Muscle of leg (tissue), 16 donors: ENCODE results near the gene RNASE4. TPM values are rescaled to one million over a fixed set of nuclear protein-coding genes. Genes with fewer than 3 reads are reported as not detected.
"Not testable (repeated sequence)": the region's sequence is repeated elsewhere in the genome, so short reads cannot be mapped to it uniquely, and the experiment has no call there.

Experiments
- DNase-seq: peaks from one replicate; pipeline ENCODE4 v3.0.0; 2013
- H3K27ac ChIP-seq: one replicate; pipeline ENCODE4 v1.5.1; 2013; ENCODE audit warnings: mild to moderate bottlenecking, low read length, control low read depth
- H3K27me3 ChIP-seq: one replicate; pipeline ENCODE4 v1.6.1; 2013; ENCODE audit warnings: low read length; ENCODE audit not compliant: control insufficient read depth, insufficient read depth
- H3K36me3 ChIP-seq: one replicate; pipeline ENCODE4 v1.6.1; 2013; ENCODE audit warnings: low read length; ENCODE audit not compliant: control insufficient read depth, insufficient read depth
- H3K4me1 ChIP-seq: one replicate; pipeline ENCODE4 v1.6.1; 2013; ENCODE audit warnings: low read length; ENCODE audit not compliant: control insufficient read depth, insufficient read depth
- H3K4me3 ChIP-seq: one replicate; pipeline ENCODE4 v1.5.1; 2013; ENCODE audit warnings: low read length, control low read depth
- H3K9me3 ChIP-seq: replicated peaks from 2 replicates; pipeline ENCODE4 v1.6.1; 2013; ENCODE audit warnings: low read depth, low read length; ENCODE audit not compliant: control insufficient read depth
- WGBS: methylation state at CpG from one replicate; pipeline ENCODE4 v1.1.5; 2013; ENCODE audit warnings: missing lambda C conversion rate; ENCODE audit not compliant: insufficient coverage; 5-methylcytosine and 5-hydroxymethylcytosine counted together
- long read RNA-seq, 11 donors: transcript quantifications; one replicate each; lab custom pipeline, GENCODE V29; 2026
- polyA plus RNA-seq, 8 donors: library from polyadenylated mRNA; unstranded; fragments of 120-200 nt; gene quantifications; one replicate each; pipeline versions ENCODE4 v1.2.1 to v1.2.3, GENCODE V29; 2013; ENCODE audit warnings: inconsistent platforms in 1 of 8, low replicate concordance in 1 of 8; ENCODE audit not compliant: insufficient read length in 8 of 8, insufficient read depth in 1 of 8
- total RNA-seq: library from RNA; stranded (reverse); fragments of 120-200 nt; gene quantifications from one replicate; pipeline ENCODE4 v1.2.4, GENCODE V29; 2013

RNASE4 gene, protein sequence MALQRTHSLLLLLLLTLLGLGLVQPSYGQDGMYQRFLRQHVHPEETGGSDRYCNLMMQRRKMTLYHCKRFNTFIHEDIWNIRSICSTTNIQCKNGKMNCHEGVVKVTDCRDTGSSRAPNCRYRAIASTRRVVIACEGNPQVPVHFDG
- total RNA-seq (18.4 TPM), polyA plus RNA-seq (1 to 10 TPM; 2.4 to 8.4 (median 4.9) TPM)
- long read RNA-seq, donor 1, partial matches to known transcripts: 0 of 1 reads
- long read RNA-seq, donor 1, other reads (novel, unspliced or antisense): 0 of 1 reads
- long read RNA-seq, donor 2, partial matches to known transcripts: 0 of 2 reads
- long read RNA-seq, donor 2, other reads (novel, unspliced or antisense): 0 of 2 reads
- long read RNA-seq, donor 3, transcript RNASE4-203 (2 exons, 2,520 nt): major isoform, 5 of 6 reads
- long read RNA-seq, donor 3, partial matches to known transcripts: 0 of 6 reads
- long read RNA-seq, donor 3, other reads (novel, unspliced or antisense): 0 of 6 reads
- long read RNA-seq, donor 4, partial matches to known transcripts: 0 of 5 reads
- long read RNA-seq, donor 4, other reads (novel, unspliced or antisense): 0 of 5 reads
- long read RNA-seq, donor 5, transcript RNASE4-203 (2 exons, 2,520 nt): major isoform, 15 of 15 reads
- long read RNA-seq, donor 5, partial matches to known transcripts: 0 of 15 reads
- long read RNA-seq, donor 5, other reads (novel, unspliced or antisense): 0 of 15 reads
- long read RNA-seq, donor 6, partial matches to known transcripts: 7 of 11 reads
- long read RNA-seq, donor 6, other reads (novel, unspliced or antisense): 0 of 11 reads
- long read RNA-seq, donor 7, transcript RNASE4-203 (2 exons, 2,520 nt): major isoform, 5 of 5 reads
- long read RNA-seq, donor 7, partial matches to known transcripts: 0 of 5 reads
- long read RNA-seq, donor 7, other reads (novel, unspliced or antisense): 0 of 5 reads
- long read RNA-seq, donor 8, partial matches to known transcripts: 0 of 3 reads
- long read RNA-seq, donor 8, other reads (novel, unspliced or antisense): 0 of 3 reads
- long read RNA-seq, donor 9: 0 reads
- long read RNA-seq, donor 10, transcript RNASE4-203 (2 exons, 2,520 nt): major isoform, 10 of 10 reads
- long read RNA-seq, donor 10, partial matches to known transcripts: 0 of 10 reads
- long read RNA-seq, donor 10, other reads (novel, unspliced or antisense): 0 of 10 reads
- long read RNA-seq, donor 11, transcript RNASE4-203 (2 exons, 2,520 nt): major isoform, 17 of 17 reads
- long read RNA-seq, donor 11, partial matches to known transcripts: 0 of 17 reads
- long read RNA-seq, donor 11, other reads (novel, unspliced or antisense): 0 of 17 reads

DNA sequence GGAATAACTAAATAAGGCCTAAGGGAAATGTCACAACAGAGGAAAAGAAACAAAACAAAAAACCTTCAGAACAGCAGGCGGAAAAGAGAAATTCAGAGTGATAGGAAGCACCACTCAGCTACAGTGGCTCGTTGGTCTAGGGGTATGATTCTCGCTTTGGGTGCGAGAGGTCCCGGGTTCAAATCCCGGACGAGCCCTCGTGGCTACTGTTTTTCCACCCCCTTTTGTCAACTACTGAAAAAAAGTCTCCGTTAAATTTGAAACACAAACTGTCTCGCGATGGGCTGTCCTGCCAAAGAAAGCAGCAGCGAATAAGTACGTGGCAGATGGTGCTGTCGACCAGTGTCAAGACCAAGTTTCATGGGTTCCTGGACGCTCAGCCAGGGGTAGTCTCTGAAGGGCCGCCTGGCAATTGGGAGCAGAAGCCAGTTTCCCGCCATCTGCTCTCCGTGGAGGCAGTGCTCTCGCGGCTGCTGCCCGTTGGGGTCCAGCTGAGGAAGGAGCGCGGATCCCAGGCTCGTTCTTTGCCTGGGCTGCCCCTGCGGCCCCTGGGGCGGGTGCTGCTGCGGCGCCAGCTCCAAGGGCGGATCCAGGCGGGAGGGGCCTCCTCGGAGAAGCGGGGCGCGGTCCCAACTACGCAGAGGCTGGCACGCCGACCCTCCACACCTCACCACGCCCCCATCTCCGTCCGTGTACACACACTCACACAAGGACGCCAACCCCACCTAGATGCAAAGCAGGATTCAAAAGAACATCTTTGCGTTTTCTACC is at the start of gene RNASE4:
Gene RNASE4, plus strand, starts transcription at position 670 of the 771 bp plus-strand sequence. CDS start 14,812 bp downstream, outside the sequence.
- H3K36me3 ChIP-seq: no peaks in the 10 kb centered on the region
- peak within 1 kb of the TSS; percentile 85 for H3K4me3 ChIP-seq
- 0% methylated on average over 28 of the region's 42 CpGs for WGBS
- peak; percentile 90 for DNase-seq
- peaks cover 20% of the 10 kb centered on the region for H3K4me1 ChIP-seq
- H3K9me3 ChIP-seq: no peaks in the 10 kb centered on the region
- no peaks in the 10 kb centered on the region for H3K27me3 ChIP-seq
- peak within 1 kb of the TSS; percentile 100 for H3K27ac ChIP-seq

DNA sequence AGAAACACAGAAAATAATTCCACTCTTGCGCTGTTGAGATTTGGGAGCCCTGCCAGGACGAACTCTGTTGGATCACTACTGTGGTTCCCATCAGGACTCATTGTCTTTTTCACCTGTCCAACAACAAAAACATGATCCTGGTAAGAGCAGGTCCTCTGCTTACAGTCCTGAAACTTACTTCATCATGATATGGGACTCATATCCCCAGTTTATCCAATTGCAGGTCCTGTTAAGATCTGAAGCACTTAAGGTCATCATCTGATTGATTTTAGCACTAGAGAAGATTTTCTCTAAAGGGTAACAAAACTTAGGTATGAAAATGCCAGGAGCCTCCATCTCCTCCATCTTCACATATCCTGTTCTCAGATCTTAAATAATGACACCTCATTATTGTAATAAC is 42.8 kb upstream of the RNASE4 start, which contains the start of gene OR6S1:
Gene OR6S1, minus strand, starts transcription at position 101 of the 400 bp plus-strand sequence. Its CDS starts 0 bp downstream, at position 101.
- Histone ChIP-seq H3K9me3 (no peaks in the 10 kb centered on the region), H3K27me3 (peaks cover 8% of the 10 kb centered on the region), H3K4me3 (no peak within 1 kb of the TSS), H3K4me1 (no peaks in the 10 kb centered on the region), H3K36me3 (no peaks in the 10 kb centered on the region), H3K27ac (no peak within 1 kb of the TSS)
- DNase-seq: no peak
- WGBS: 79% methylated on average over 2 of the region's 2 CpGs

DNA sequence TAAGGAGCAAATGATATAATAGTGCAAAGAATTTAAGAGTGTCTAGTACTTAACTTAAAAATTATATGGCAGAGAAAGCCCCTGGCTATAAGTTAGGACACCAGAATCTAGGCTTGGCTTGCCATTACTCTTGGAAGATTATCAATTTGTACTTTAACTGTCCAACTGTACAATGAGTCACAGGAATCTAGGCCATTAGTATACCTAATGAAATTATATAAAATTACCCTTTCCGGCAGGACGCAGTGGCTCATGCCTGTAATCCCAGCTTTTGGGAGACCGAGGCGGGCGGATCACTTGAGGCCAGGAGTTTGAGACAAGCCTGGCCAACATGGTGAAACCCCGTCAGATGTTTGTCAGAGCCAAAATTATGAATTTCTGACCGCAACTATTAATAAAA is 42.2 kb upstream of the RNASE4 start:
- H3K4me1 ChIP-seq: no peaks in the 10 kb centered on the region
- H3K27ac ChIP-seq: no peak overlapping the region
- H3K27me3 ChIP-seq: peaks cover 11% of the 10 kb centered on the region
- H3K36me3 ChIP-seq: no peaks in the 10 kb centered on the region
- no peak overlapping the region for H3K4me3 ChIP-seq
- no peaks in the 10 kb centered on the region for H3K9me3 ChIP-seq
- WGBS: no CpG with 5 or more reads among the region's 7 CpGs
- no peak for DNase-seq

DNA sequence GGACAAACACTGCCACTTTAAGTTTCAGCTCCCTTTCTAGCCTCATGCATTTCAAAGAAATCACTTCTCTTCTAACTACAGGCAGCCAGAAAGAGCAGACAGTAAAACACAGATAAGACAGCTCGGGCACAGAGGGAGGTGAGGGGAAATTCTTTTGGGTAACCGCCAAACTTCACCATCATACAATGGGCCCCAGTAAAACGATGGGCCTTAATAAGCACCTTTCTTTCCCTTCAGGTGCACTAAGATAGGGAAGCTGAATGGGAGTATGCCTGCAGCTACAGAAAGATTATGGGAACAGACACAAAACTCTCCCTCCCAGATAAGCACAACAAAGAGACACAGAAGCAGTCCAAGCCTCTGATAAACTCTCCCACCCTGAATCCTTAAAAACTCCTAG is 41.6 kb upstream of the RNASE4 start:
- not testable (repeated sequence) for H3K27ac ChIP-seq, DNase-seq, H3K9me3 ChIP-seq, H3K36me3 ChIP-seq, H3K4me3 ChIP-seq, H3K4me1 ChIP-seq
- WGBS: no CpG with 5 or more reads among the region's 3 CpGs
- H3K27me3 ChIP-seq: peaks cover 11% of the 10 kb centered on the region

DNA sequence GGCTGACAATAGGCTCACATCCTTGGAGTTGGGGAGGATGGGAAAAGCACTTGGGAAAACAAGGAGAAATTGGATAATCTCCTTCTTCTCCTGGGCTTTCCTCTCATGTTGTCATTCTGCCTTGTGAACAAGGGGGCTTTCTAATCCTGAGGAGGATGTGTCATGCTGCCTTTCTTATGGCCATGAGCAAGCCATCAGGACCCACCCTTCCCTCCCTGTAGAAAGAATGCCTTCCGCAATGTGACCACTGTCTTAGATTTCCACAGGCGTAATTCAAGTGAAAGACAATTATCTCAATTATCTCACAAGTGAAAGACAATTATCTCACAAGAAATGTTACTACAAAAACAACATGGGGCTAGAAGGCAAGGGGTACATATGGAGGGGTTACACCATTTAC is 39.8 kb upstream of the RNASE4 start:
- Histone ChIP-seq H3K27me3 (peaks cover 11% of the 10 kb centered on the region), H3K27ac (no peak overlapping the region), H3K36me3 (no peaks in the 10 kb centered on the region), H3K4me1 (no peaks in the 10 kb centered on the region), H3K4me3 (no peak overlapping the region), H3K9me3 (no peaks in the 10 kb centered on the region)
- WGBS: no CpG with 5 or more reads among the region's 2 CpGs
- no peak for DNase-seq

DNA sequence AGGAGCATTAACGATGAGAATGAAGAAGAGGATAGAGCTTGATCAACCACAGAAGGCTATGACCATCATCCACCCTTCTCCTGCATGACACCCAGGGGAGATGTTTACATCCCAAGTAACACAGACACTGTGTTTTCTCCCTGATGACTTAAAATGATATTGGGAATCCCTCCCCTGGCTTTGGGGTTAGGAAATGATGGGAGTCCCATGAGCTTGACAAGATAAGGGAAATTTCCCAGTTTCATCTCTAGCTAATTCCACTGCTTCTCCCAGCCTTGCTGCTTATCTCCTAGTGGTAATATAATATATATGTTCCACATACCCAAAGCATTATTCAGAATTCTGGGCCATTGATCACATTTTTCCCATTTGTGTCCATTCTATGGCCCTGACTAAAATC is 38.9 kb upstream of the RNASE4 start:
- DNase-seq: no peak
- WGBS: no CpG with 5 or more reads among the region's 1 CpG
- H3K9me3 ChIP-seq: no peaks in the 10 kb centered on the region
- H3K4me1 ChIP-seq: no peaks in the 10 kb centered on the region
- no peak overlapping the region for H3K4me3 ChIP-seq
- no peaks in the 10 kb centered on the region for H3K36me3 ChIP-seq
- H3K27ac ChIP-seq: no peak overlapping the region
- H3K27me3 ChIP-seq: peaks cover 11% of the 10 kb centered on the region

DNA sequence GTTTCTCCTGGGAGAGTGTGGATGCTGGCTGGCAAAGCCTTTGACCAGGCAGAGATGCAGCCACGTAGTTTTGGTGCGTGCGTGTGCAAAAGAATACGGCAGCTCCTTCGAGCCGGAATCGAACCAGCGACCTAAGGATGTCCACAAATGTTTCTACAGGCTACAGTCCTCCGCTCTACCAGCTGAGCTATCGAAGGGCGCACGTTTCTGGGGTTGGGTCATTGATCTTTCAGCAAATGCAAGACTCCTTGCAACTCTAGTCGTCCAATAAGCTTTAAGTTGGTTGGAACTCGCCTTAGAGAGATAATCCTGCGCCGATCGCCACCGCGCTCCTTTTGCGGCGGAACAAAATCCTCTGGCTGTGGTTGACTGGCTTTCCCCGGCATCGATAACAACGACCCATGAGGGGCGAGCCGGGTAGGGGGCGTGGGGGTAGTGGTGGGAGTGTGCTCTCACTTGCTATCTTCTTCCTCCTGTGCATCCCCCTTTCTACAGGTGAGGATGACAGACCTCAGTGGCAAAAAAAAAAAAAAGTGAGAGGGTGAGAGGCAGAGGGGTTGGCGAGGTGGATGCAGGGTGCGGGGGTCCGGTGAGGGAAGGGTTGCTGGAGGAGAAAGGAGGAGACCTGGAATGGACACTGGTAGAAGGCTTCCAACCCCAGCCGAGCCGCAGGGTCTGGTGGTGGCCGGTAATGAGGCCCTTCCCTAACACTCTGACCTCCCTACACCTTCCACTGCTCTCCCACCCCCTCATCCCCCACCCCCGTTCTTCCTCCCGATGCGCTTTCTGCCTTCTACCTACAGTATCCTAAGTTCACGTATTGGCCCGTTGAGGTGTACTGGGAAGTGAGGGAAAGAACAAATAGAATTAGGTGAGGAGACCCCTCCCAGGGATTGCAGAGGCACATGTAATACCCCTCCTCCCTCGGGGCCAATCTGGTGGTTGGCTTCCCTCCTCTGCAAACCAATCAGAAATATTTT is 31.1 kb upstream of the RNASE4 start:
- Histone ChIP-seq H3K4me3 (no peak overlapping the region), H3K27ac (no peak overlapping the region), H3K27me3 (peaks cover 46% of the 10 kb centered on the region), H3K4me1 (no peaks in the 10 kb centered on the region), H3K36me3 (no peaks in the 10 kb centered on the region), H3K9me3 (no peaks in the 10 kb centered on the region)
- peak; percentile 40 for DNase-seq
- 2% methylated on average over 15 of the region's 39 CpGs for WGBS

DNA sequence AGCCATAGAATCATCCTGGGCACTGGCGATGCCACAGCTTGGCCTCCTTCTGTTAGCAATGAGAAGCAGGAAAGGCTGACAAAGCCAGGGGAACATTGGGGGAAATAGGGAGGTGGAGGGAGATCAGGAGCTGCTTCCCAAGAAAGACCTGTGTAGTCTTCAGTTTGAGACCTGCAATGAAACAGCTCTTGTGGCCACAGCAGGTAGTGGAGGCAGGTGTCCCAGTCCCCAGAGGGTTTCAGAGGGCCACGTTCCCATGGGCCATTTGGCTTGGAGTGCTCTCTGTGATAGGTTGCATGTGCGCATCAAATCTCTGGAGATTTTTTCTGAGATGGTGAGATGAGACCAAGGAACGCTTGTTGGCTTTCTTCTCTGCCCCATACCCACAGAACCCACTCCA is 28.5 kb upstream of the RNASE4 start:
- Histone ChIP-seq H3K4me1 (no peaks in the 10 kb centered on the region), H3K4me3 (no peak overlapping the region), H3K36me3 (no peaks in the 10 kb centered on the region), H3K27me3 (peaks cover 66% of the 10 kb centered on the region), H3K27ac (no peak overlapping the region), H3K9me3 (no peaks in the 10 kb centered on the region)
- WGBS: 58% methylated on average over 2 of the region's 4 CpGs
- no peak for DNase-seq
